ENCODE results near the gene DBN1. TPM values are rescaled to one million over a fixed set of nuclear protein-coding genes. Genes with fewer than 3 reads are reported as not detected.

Gene DBN1
- total and polyA plus RNA-seq, 2 donors (not counting 1 experiment from before 2014, with no cell fraction given), result 96.4 to 138 TPM

- DNase-seq (ENCODE audit: low read depth in 2 of 2), result no peak
- no peak overlapping the region for H3K4me2 ChIP-seq (ENCODE audit: extremely low read depth, insufficient read depth, low read length)
- H3K4me3 ChIP-seq (replicated peaks in 1 of 4; ENCODE audit: control extremely low read depth in 1 of 4, insufficient read depth in 1 of 4, low read depth in 3 of 4, low read length in 4 of 4), result no peak overlapping the region
- H3K9ac ChIP-seq (ENCODE audit: insufficient read depth, low read length), result no peak overlapping the region
- H4K20me1 ChIP-seq (ENCODE audit: control insufficient read depth, extremely low read depth, insufficient read depth, low read length), result no peaks in the 10 kb centered on the region
- TF ChIP-seq, protein P1, sequence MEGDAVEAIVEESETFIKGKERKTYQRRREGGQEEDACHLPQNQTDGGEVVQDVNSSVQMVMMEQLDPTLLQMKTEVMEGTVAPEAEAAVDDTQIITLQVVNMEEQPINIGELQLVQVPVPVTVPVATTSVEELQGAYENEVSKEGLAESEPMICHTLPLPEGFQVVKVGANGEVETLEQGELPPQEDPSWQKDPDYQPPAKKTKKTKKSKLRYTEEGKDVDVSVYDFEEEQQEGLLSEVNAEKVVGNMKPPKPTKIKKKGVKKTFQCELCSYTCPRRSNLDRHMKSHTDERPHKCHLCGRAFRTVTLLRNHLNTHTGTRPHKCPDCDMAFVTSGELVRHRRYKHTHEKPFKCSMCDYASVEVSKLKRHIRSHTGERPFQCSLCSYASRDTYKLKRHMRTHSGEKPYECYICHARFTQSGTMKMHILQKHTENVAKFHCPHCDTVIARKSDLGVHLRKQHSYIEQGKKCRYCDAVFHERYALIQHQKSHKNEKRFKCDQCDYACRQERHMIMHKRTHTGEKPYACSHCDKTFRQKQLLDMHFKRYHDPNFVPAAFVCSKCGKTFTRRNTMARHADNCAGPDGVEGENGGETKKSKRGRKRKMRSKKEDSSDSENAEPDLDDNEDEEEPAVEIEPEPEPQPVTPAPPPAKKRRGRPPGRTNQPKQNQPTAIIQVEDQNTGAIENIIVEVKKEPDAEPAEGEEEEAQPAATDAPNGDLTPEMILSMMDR (conservative IDR thresholded peaks at IDR 0.05 in 1 of 2, IDR thresholded peaks at IDR 0.05 in 1 of 2; ENCODE audit: low read depth in 1 of 2, low read length in 2 of 2), result no peak
- no peak for TF ChIP-seq EZH2 (IDR thresholded peaks at IDR 0.05; ENCODE audit: low read length, missing control alignments)
- no peaks in the 10 kb centered on the region for H3K27me3 ChIP-seq (ENCODE audit: control insufficient read depth, insufficient read depth, low read length)
- H2AFZ ChIP-seq (ENCODE audit: low read length), result no peak overlapping the region
- no peaks in the 10 kb centered on the region for H3K79me2 ChIP-seq (ENCODE audit: control insufficient read depth, insufficient read depth, low read length)
- H3K27ac ChIP-seq (ENCODE audit: insufficient read depth, low read length), result no peak overlapping the region
- peaks cover 7% of the 10 kb centered on the region for H3K4me1 ChIP-seq (ENCODE audit: control insufficient read depth, extremely low read depth, insufficient read depth, low read length)
- peaks cover 5% of the 10 kb centered on the region for H3K36me3 ChIP-seq (ENCODE audit: control insufficient read depth, insufficient read depth, low read length)
- H3K9me3 ChIP-seq (ENCODE audit: control insufficient read depth, insufficient read depth, low read depth, low read length), result no peaks in the 10 kb centered on the region
These were observed 30.1 kb downstream of the DBN1 start for GRCh38 chr5:177443144-177443983.

DNA sequence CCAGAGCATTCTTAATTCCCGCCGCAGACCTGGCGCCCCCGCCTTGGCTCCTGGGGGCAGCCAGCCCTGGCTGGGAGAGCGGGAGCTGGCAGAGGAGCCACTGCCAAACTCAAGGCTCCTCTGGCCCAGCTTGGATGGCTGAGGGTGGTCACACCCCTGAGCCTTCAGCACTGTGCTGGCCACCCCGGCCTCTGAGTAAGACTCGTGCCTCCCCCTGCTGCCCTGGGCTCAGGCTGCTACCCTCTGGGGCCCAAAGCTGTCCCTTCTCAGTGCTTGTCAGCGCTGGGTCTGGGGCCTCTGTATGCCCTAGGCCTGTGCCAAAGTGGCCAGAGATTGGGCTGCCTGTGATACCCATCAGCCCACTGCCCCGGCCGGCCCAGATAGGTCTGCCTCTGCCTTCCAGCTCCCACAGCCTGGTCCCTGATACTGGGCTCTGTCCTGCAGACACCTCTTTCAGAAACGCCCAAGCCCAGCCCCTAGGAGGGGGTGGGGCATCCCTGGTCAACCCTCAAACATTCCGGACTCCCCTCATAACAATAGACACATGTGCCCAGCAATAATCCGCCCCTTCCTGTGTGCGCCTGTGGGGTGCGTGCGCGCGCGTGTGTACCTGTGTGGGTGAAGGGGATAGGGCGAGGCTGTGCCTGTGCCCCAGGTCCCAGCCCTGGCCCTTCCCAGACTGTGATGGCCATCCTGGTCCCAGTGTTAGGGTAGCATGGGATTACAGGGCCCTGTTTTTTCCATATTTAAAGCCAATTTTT lies 31.2 kb downstream of the DBN1 start:
- H3K4me2 ChIP-seq (ENCODE audit: extremely low read depth, insufficient read depth, low read length), result no peak overlapping the region
- H3K4me3 ChIP-seq (replicated peaks in 1 of 4; ENCODE audit: control extremely low read depth in 1 of 4, insufficient read depth in 1 of 4, low read depth in 3 of 4, low read length in 4 of 4), result no peak overlapping the region
- H2AFZ ChIP-seq (ENCODE audit: low read length), result no peak overlapping the region
- no peaks in the 10 kb centered on the region for H4K20me1 ChIP-seq (ENCODE audit: control insufficient read depth, extremely low read depth, insufficient read depth, low read length)
- TF ChIP-seq EZH2 (IDR thresholded peaks at IDR 0.05; ENCODE audit: low read length, missing control alignments), result no peak
- TF ChIP-seq, protein P1 (conservative IDR thresholded peaks at IDR 0.05 in 1 of 2, IDR thresholded peaks at IDR 0.05 in 1 of 2; ENCODE audit: low read depth in 1 of 2, low read length in 2 of 2), result no peak
- no peak for DNase-seq (ENCODE audit: low read depth in 2 of 2)
- no peak overlapping the region for H3K27ac ChIP-seq (ENCODE audit: insufficient read depth, low read length)
- no peaks in the 10 kb centered on the region for H3K27me3 ChIP-seq (ENCODE audit: control insufficient read depth, insufficient read depth, low read length)
- H3K79me2 ChIP-seq (ENCODE audit: control insufficient read depth, insufficient read depth, low read length), result no peaks in the 10 kb centered on the region
- peaks cover 5% of the 10 kb centered on the region for H3K36me3 ChIP-seq (ENCODE audit: control insufficient read depth, insufficient read depth, low read length)
- H3K4me1 ChIP-seq (ENCODE audit: control insufficient read depth, extremely low read depth, insufficient read depth, low read length), result peaks cover 4% of the 10 kb centered on the region
- no peak overlapping the region for H3K9ac ChIP-seq (ENCODE audit: insufficient read depth, low read length)
- H3K9me3 ChIP-seq (ENCODE audit: control insufficient read depth, insufficient read depth, low read depth, low read length), result no peaks in the 10 kb centered on the region

- Histone ChIP-seq H3K4me3 (replicated peaks in 1 of 4; ENCODE audit: control extremely low read depth in 1 of 4, insufficient read depth in 1 of 4, low read depth in 3 of 4, low read length in 4 of 4) (no peak overlapping the region), H3K27ac (ENCODE audit: insufficient read depth, low read length) (no peak overlapping the region), H3K79me2 (ENCODE audit: control insufficient read depth, insufficient read depth, low read length) (no peaks in the 10 kb centered on the region), H3K9me3 (ENCODE audit: control insufficient read depth, insufficient read depth, low read depth, low read length) (no peaks in the 10 kb centered on the region), H3K36me3 (ENCODE audit: control insufficient read depth, insufficient read depth, low read length) (peaks cover 5% of the 10 kb centered on the region), H3K4me2 (ENCODE audit: extremely low read depth, insufficient read depth, low read length) (no peak overlapping the region), H3K4me1 (ENCODE audit: control insufficient read depth, extremely low read depth, insufficient read depth, low read length) (peaks cover 3% of the 10 kb centered on the region), H4K20me1 (ENCODE audit: control insufficient read depth, extremely low read depth, insufficient read depth, low read length) (no peaks in the 10 kb centered on the region), H3K9ac (ENCODE audit: insufficient read depth, low read length) (no peak overlapping the region), H2AFZ (ENCODE audit: low read length) (no peak overlapping the region), H3K27me3 (ENCODE audit: control insufficient read depth, insufficient read depth, low read length) (no peaks in the 10 kb centered on the region)
- TF ChIP-seq, protein P1 (conservative IDR thresholded peaks at IDR 0.05 in 1 of 2, IDR thresholded peaks at IDR 0.05 in 1 of 2; ENCODE audit: low read depth in 1 of 2, low read length in 2 of 2), result no peak
- no peak for TF ChIP-seq EZH2 (IDR thresholded peaks at IDR 0.05; ENCODE audit: low read length, missing control alignments)
- no peak for DNase-seq (ENCODE audit: low read depth in 2 of 2)
These were observed 32.2 kb downstream of the DBN1 start for GRCh38 chr5:177440990-177441780.

Measured in fibroblast of lung (primary cell).